HG02840 (cell line): Measurements from ENCODE around the gene DNAH11.

Experiments used
- ATAC-seq: cut with Tn5 transposase; IDR thresholded peaks from one replicate; pipeline ENCODE4 v1.9.1; 2021; ENCODE audit warnings: mild to moderate bottlenecking, moderate library complexity, moderate number of reproducible peaks; ENCODE audit not compliant: unreplicated experiment, low FRiP score

DNAH11 gene

GRCh38 chr7:21946222-21946709, 403.4 kb downstream of the DNAH11 start:
- no peak for ATAC-seq

GRCh38 chr7:21947056-21947455, 404.2 kb downstream of the DNAH11 start:
- ATAC-seq: no peak

- no peak for ATAC-seq
These were observed 405.1 kb downstream of the DNAH11 start for GRCh38 chr7:21947946-21948345.

- ATAC-seq: no peak
These were observed 405.5 kb downstream of the DNAH11 start for GRCh38 chr7:21948364-21948763.

- ATAC-seq: no peak
These were observed 406.2 kb downstream of the DNAH11 start for GRCh38 chr7:21948887-21949540.
